AML-193 (cell line): ENCODE results near the gene MUC12.
"Not testable (repeated sequence)": the region's sequence is repeated elsewhere in the genome, so short reads cannot be mapped to it uniquely, and the experiment has no call there.

Experiments
- DNase-seq, 2 experiments: peaks; one replicate each; lab custom pipeline; 2025; lab: John Stamatoyannopoulos, UW

The MUC12 gene

DNA sequence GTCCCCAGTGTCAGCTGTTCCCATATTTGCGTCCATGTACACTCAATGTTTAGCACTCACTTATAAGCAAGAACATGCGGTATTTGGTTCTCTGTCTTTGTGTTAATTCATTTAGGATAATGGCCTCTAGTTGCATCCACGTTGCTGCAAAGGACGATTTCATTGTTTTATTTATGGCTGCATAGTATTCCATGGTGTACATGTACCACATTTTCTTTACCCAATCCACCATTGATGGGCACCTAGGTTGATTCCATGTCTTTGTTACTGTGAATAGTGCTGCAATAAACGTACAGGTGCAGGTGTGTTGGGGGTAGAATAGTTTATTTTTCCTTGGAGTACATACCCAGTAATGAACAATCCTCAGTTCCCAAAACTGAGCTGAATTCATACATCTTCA is 91.6 kb downstream of the MUC12 start:
- no peak for DNase-seq

DNA sequence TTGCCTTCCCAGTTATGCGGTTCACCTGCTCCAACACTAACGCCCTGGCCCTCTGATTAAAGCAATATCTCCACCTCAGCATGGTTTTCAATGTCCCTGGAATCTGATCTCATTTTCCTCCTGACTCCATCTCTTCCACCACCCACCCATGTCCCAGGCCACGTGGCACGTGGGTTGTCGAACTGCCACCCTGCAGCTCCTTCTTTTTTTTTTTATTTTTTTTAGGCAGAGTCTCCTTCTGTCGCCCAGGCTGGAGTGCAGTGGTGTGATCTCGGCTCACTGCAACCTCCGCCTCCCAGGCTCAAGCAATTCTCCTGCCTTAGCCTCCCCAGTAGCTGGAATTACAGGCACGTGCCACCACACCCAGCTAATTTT is 94.8 kb downstream of the MUC12 start:
- not testable (repeated sequence) for DNase-seq

DNA sequence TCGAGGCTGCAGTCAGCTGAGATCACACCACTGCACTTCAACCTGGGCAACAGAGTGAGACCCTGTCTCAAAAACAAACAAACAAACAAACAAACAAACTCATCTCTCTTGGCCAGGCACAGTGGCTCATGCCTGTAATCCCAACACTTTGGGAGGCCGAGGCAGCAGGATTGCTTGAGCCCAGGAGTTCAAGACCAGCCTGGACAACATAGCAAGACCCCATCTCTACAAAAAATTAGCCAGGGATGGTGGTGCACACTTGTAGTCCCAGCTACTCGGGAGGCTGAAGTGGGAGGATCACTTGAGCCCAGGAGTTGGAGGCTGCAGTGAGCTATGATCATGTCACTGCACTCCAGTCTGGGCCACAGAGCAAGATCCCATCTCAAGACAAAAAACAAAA is 95.8 kb downstream of the MUC12 start:
- not testable (repeated sequence) for DNase-seq

DNA sequence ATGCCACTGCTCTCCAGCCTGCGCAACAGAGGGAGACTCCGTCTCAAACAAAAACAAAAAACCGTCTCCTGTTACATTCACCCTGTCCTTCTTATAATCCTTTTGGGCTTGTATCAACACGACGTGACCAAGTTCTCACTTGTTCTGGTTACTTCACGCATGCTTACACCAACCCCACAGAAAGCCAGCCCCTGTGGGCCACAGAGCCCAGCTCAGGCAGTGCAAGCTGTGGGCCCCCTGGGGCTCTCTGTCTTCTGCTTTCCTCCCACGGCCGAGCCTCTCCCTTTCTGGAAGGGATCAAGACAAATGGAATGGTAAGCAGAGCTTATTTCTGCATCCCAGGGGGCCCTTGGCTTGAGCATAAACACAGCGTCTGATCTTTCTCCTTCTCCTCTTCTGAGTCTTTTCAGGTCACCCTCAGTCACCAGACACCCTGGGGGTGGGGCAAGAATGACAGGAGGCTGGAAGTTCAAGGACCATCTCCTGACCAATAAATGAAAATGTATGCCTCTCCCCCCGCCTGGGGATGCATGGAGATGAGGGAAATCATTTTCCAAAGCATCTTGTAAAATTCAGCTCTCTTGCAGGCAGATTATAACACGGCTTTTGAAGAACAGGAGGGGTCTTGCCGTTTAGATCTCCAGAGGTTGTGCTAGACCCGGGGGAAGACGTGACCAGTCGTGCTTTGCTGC is 96.9 kb downstream of the MUC12 start:
- no peak for DNase-seq

GRCh38 chr7:101066833-101067177 is 97.4 kb downstream of the MUC12 start:
- DNase-seq: no peak

DNA sequence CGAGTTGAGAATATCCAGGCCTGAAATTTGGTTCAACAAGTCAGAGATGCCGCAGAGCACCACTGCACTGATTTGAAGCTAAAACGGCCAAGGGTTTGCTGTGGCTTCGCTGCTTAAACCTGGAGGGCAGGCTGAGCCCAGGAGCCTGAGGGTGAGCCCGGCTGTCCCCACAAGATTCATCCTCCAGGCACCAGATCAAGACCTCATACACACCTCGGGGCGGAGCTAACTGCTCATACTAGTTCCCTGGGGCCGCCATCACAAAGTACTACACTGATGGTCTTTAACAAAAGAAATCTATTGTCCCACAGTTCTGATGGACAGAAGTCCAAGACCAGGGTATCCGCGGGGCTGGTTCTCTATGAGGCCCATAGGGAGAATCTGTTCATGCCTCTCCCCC is 99.0 kb downstream of the MUC12 start:
- DNase-seq: no peak
